ENCODE data around the gene ELAPOR1.

- no peak for TF ChIP-seq CTCF (IDR thresholded peaks at IDR 0.05; ENCODE audit: poor library complexity)
- TF ChIP-seq EZH2 (IDR thresholded peaks at IDR 0.05; ENCODE audit: borderline replicate concordance) = no peak
- no peak for TF ChIP-seq EZH2phosphoT487 (IDR thresholded peaks at IDR 0.05; ENCODE audit: low read depth, severe bottlenecking, unreplicated experiment)
Observed at GRCh38 chr1:109067883-109068282, 46.0 kb upstream of the ELAPOR1 start.
